ENCODE results near the gene TAF11L4. TPM values are rescaled to one million over a fixed set of nuclear protein-coding genes. Genes with fewer than 3 reads are reported as not detected.
"Not testable (repeated sequence)": the region's sequence is repeated elsewhere in the genome, so short reads cannot be mapped to it uniquely, and the experiment has no call there.

TAF11L4 gene
- total and polyA plus RNA-seq, 7 experiments from 2014 or later = not detected

DNA sequence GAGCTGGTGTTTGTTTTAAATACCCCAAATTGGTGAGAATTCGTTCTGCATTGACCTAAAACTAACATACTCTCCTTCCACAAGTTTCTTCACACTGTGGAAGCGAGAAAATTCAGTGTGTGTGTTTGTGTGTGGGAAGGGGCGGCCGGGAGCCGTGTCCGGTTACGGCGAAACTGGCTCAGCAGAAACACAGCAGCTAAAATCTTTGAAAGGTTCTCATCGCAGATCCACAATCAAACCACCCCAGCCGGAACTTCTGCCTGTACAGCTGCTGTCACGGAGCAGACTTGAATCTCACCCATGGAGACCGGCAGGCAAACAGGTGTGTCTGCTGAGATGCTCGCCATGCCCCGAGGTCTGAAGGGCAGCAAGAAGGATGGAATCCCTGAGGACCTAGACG, 3.5 kb upstream of the TAF11L4 start, which contains the start of gene TAF11L3:
TAF11L3 (plus strand) TSS at position 301 of the 400 bp plus-strand sequence.
- H3K9me3 Mint-ChIP-seq; H3K27me3 ChIP-seq (ENCODE audit: control insufficient read depth in 2 of 2, insufficient read depth in 2 of 2, low read length in 2 of 2); H3K27ac ChIP-seq (ENCODE audit: low read depth, low read length); H3K9me3 ChIP-seq (ENCODE audit: control insufficient read depth in 2 of 3, low read length in 3 of 3); H3K27me3 Mint-ChIP-seq; H3K4me3 ChIP-seq (ENCODE audit: low read length); CTCF ChIA-PET; POLR2A ChIA-PET; H3K36me3 Mint-ChIP-seq; H3K4me3 Mint-ChIP-seq; ATAC-seq; H3K4me1 Mint-ChIP-seq; H3K27ac Mint-ChIP-seq; H3K36me3 ChIP-seq (ENCODE audit: control insufficient read depth in 2 of 3, insufficient read depth in 3 of 3, low read length in 3 of 3); H3K4me1 ChIP-seq (ENCODE audit: control insufficient read depth in 2 of 2, insufficient read depth in 2 of 2, low read length in 2 of 2); intact Hi-C loops (cut with micrococcal nuclease); DNase-seq: not testable (repeated sequence)

DNA sequence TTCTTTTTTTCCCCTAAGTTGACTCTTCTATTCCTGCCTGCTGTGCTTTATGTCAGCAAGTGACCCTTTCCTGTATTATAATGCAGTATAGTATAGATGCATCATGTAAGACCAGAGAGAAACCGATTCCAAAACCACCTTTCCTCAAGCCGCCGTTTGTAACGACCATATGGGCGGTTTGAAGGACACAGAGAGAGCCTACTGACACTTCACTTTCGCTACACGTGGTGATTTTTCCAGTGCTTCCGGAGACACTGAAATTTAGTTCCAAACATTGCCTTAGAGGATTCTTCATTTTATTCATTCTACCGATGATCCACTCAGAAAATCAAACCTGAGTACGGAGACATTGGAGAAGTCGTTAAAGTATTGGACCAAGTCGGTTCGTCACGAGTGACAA, 2.1 kb upstream of the TAF11L4 start:
- intact Hi-C loops (cut with micrococcal nuclease); DNase-seq; H3K4me1 Mint-ChIP-seq; CTCF ChIA-PET; H3K27ac ChIP-seq (ENCODE audit: low read depth, low read length); H3K9me3 Mint-ChIP-seq; POLR2A ChIA-PET; H3K27ac Mint-ChIP-seq; H3K36me3 Mint-ChIP-seq; H3K4me3 ChIP-seq (ENCODE audit: low read length); H3K27me3 Mint-ChIP-seq; H3K27me3 ChIP-seq (ENCODE audit: control insufficient read depth in 2 of 2, insufficient read depth in 2 of 2, low read length in 2 of 2); ATAC-seq; H3K9me3 ChIP-seq (ENCODE audit: control insufficient read depth in 2 of 3, low read length in 3 of 3); H3K4me3 Mint-ChIP-seq; H3K36me3 ChIP-seq (ENCODE audit: control insufficient read depth in 2 of 3, insufficient read depth in 3 of 3, low read length in 3 of 3); H3K4me1 ChIP-seq (ENCODE audit: control insufficient read depth in 2 of 2, insufficient read depth in 2 of 2, low read length in 2 of 2): not testable (repeated sequence)

DNA sequence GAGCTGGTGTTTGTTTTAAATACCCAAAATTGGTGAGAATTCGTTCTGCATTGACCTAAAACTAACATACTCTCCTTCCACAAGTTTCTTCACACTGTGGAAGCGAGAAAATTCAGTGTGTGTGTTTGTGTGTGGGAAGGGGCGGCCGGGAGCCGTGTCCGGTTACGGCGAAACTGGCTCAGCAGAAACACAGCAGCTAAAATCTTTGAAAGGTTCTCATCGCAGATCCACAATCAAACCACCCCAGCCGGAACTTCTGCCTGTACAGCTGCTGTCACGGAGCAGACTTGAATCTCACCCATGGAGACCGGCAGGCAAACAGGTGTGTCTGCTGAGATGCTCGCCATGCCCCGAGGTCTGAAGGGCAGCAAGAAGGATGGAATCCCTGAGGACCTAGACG, 3.3 kb downstream of the TAF11L4 start, which contains the start of gene TAF11L5:
TAF11L5 (plus strand) TSS at position 301 of the 400 bp plus-strand sequence.
- H3K27me3 ChIP-seq (ENCODE audit: control insufficient read depth in 2 of 2, insufficient read depth in 2 of 2, low read length in 2 of 2); H3K4me3 ChIP-seq (ENCODE audit: low read length); H3K36me3 ChIP-seq (ENCODE audit: control insufficient read depth in 2 of 3, insufficient read depth in 3 of 3, low read length in 3 of 3); DNase-seq; H3K27ac ChIP-seq (ENCODE audit: low read depth, low read length); ATAC-seq; intact Hi-C loops (cut with micrococcal nuclease); H3K4me3 Mint-ChIP-seq; CTCF ChIA-PET; H3K9me3 Mint-ChIP-seq; H3K36me3 Mint-ChIP-seq; H3K27me3 Mint-ChIP-seq; H3K4me1 ChIP-seq (ENCODE audit: control insufficient read depth in 2 of 2, insufficient read depth in 2 of 2, low read length in 2 of 2); H3K27ac Mint-ChIP-seq; H3K9me3 ChIP-seq (ENCODE audit: control insufficient read depth in 2 of 3, low read length in 3 of 3); H3K4me1 Mint-ChIP-seq; POLR2A ChIA-PET: not testable (repeated sequence)

DNA sequence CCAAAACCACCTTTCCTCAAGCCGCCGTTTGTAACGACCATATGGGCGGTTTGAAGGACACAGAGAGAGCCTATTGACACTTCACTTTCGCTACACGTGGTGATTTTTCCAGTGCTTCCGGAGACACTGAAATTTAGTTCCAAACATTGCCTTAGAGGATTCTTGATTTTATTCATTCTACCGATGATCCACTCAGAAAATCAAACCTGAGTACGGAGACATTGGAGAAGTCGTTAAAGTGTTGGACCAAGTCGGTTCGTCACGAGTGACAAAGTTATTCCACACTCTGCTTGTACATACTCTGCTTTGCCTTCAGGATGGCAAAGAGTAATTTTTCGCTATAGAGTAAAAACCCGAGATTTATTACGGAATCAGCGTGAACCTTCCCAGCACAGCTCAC, 4.9 kb downstream of the TAF11L4 start:
- H3K4me3 ChIP-seq (ENCODE audit: low read length); H3K36me3 Mint-ChIP-seq; H3K9me3 Mint-ChIP-seq; H3K27me3 ChIP-seq (ENCODE audit: control insufficient read depth in 2 of 2, insufficient read depth in 2 of 2, low read length in 2 of 2); POLR2A ChIA-PET; H3K4me3 Mint-ChIP-seq; intact Hi-C loops (cut with micrococcal nuclease); H3K27me3 Mint-ChIP-seq; H3K27ac ChIP-seq (ENCODE audit: low read depth, low read length); H3K36me3 ChIP-seq (ENCODE audit: control insufficient read depth in 2 of 3, insufficient read depth in 3 of 3, low read length in 3 of 3); ATAC-seq; H3K27ac Mint-ChIP-seq; H3K4me1 Mint-ChIP-seq; H3K4me1 ChIP-seq (ENCODE audit: control insufficient read depth in 2 of 2, insufficient read depth in 2 of 2, low read length in 2 of 2); H3K9me3 ChIP-seq (ENCODE audit: control insufficient read depth in 2 of 3, low read length in 3 of 3); CTCF ChIA-PET: not testable (repeated sequence)
- peak in 3 of 9 donors; percentile 11 to 27 (median 14) for DNase-seq

DNA sequence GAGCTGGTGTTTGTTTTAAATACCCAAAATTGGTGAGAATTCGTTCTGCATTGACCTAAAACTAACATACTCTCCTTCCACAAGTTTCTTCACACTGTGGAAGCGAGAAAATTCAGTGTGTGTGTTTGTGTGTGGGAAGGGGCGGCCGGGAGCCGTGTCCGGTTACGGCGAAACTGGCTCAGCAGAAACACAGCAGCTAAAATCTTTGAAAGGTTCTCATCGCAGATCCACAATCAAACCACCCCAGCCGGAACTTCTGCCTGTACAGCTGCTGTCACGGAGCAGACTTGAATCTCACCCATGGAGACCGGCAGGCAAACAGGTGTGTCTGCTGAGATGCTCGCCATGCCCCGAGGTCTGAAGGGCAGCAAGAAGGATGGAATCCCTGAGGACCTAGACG, 6.8 kb downstream of the TAF11L4 start, which contains the start of gene TAF11L6:
TAF11L6 (plus strand) TSS at position 301 of the 400 bp plus-strand sequence.
- H3K9me3 Mint-ChIP-seq; H3K4me3 Mint-ChIP-seq; H3K27ac Mint-ChIP-seq; intact Hi-C loops (cut with micrococcal nuclease); H3K27me3 ChIP-seq (ENCODE audit: control insufficient read depth in 2 of 2, insufficient read depth in 2 of 2, low read length in 2 of 2); H3K9me3 ChIP-seq (ENCODE audit: control insufficient read depth in 2 of 3, low read length in 3 of 3); H3K36me3 Mint-ChIP-seq; H3K36me3 ChIP-seq (ENCODE audit: control insufficient read depth in 2 of 3, insufficient read depth in 3 of 3, low read length in 3 of 3); H3K4me1 Mint-ChIP-seq; CTCF ChIA-PET; H3K4me3 ChIP-seq (ENCODE audit: low read length); DNase-seq; H3K27me3 Mint-ChIP-seq; H3K27ac ChIP-seq (ENCODE audit: low read depth, low read length); H3K4me1 ChIP-seq (ENCODE audit: control insufficient read depth in 2 of 2, insufficient read depth in 2 of 2, low read length in 2 of 2); ATAC-seq; POLR2A ChIA-PET: not testable (repeated sequence)

Other genes with a start within 250 kb of the TAF11L4 start
- not detected for gene TAF11L2, start 23.6 kb upstream of the TAF11L4 start, total RNA-seq
- not detected for gene TAF11L2, start 23.6 kb upstream of the TAF11L4 start, polyA plus RNA-seq
- gene TAF11L3, start 3.4 kb upstream of the TAF11L4 start, total RNA-seq = not detected
- not detected for gene TAF11L3, start 3.4 kb upstream of the TAF11L4 start, polyA plus RNA-seq
- not detected for gene TAF11L5, start 3.4 kb downstream of the TAF11L4 start, total RNA-seq
- not detected for gene TAF11L5, start 3.4 kb downstream of the TAF11L4 start, polyA plus RNA-seq
- gene TAF11L6, start 6.9 kb downstream of the TAF11L4 start, total RNA-seq = not detected
- not detected for gene TAF11L6, start 6.9 kb downstream of the TAF11L4 start, polyA plus RNA-seq
- gene TAF11L7, start 64.0 kb downstream of the TAF11L4 start, total RNA-seq = not detected
- not detected for gene TAF11L7, start 64.0 kb downstream of the TAF11L4 start, polyA plus RNA-seq
- gene TAF11L8, start 69.2 kb downstream of the TAF11L4 start, total RNA-seq = not detected
- gene TAF11L8, start 69.2 kb downstream of the TAF11L4 start, polyA plus RNA-seq = not detected
- gene TAF11L9, start 72.6 kb downstream of the TAF11L4 start, total RNA-seq = not detected
- not detected for gene TAF11L9, start 72.6 kb downstream of the TAF11L4 start, polyA plus RNA-seq
- not detected for gene TAF11L10, start 76.0 kb downstream of the TAF11L4 start, total RNA-seq
- not detected for gene TAF11L10, start 76.0 kb downstream of the TAF11L4 start, polyA plus RNA-seq
- not detected for gene TAF11L11, start 82.4 kb downstream of the TAF11L4 start, total RNA-seq
- gene TAF11L11, start 82.4 kb downstream of the TAF11L4 start, polyA plus RNA-seq = not detected
- gene TAF11L12, start 88.6 kb downstream of the TAF11L4 start, total RNA-seq = not detected
- gene TAF11L12, start 88.6 kb downstream of the TAF11L4 start, polyA plus RNA-seq = not detected
- not detected for gene TAF11L13, start 110.3 kb downstream of the TAF11L4 start, total RNA-seq
- gene TAF11L13, start 110.3 kb downstream of the TAF11L4 start, polyA plus RNA-seq = not detected
- not detected for gene TAF11L14, start 112.7 kb downstream of the TAF11L4 start, total RNA-seq
- not detected for gene TAF11L14, start 112.7 kb downstream of the TAF11L4 start, polyA plus RNA-seq